GM23338 (cell line): ENCODE measurements around the gene RAB3GAP1. TPM values are rescaled to one million over a fixed set of nuclear protein-coding genes. Genes with fewer than 3 reads are reported as not detected.
A peak's percentile ranks its signal among the peaks of the same experiment; 100 is the strongest.

Experiments
- ATAC-seq: fragments of 200-7000 bp; cut with Tn5 transposase; 3 replicates; pipeline ENCODE4 v1.9.1; 2020
- DNase-seq: peaks from one replicate; pipeline ENCODE4 v3.0.0-alpha.2; 2015; ENCODE audit warnings: low spot score
- H2AFZ ChIP-seq: fragments of 200-600 bp; sonication (generic); 2 replicates; pipeline ENCODE4 v1.8.0; 2016; ENCODE audit warnings: antibody characterized with exemption, mild to moderate bottlenecking, moderate library complexity
- H3F3A ChIP-seq: fragments of 200-600 bp; sonication (generic); replicated peaks from 2 replicates; pipeline ENCODE4 v1.8.0; 2017; ENCODE audit warnings: antibody characterized with exemption, mixed run types, low read depth
- H3K27ac ChIP-seq: fragments of 200-600 bp; sonication (generic); 2 replicates; pipeline ENCODE4 v1.6.1; 2016; ENCODE audit warnings: low read depth
- H3K27me3 ChIP-seq: fragments of 200-600 bp; sonication (generic); 2 replicates; pipeline ENCODE4 v1.8.0; 2016; ENCODE audit warnings: mild to moderate bottlenecking, mixed run types, moderate library complexity; ENCODE audit not compliant: insufficient read depth
- H3K36me3 ChIP-seq: fragments of 200-600 bp; sonication (generic); 2 replicates; pipeline ENCODE4 v1.8.0; 2016; ENCODE audit warnings: mild to moderate bottlenecking; ENCODE audit not compliant: insufficient read depth
- H3K4me1 ChIP-seq: fragments of 200-600 bp; sonication (generic); 2 replicates; pipeline ENCODE4 v1.8.0; 2016; ENCODE audit warnings: mild to moderate bottlenecking, moderate library complexity; ENCODE audit not compliant: insufficient read depth
- H3K4me2 ChIP-seq: fragments of 200-600 bp; sonication (generic); 2 replicates; pipeline ENCODE4 v1.7.1; 2017; ENCODE audit warnings: mixed run types
- H3K4me3 ChIP-seq: fragments of 200-600 bp; sonication (generic); 2 replicates; pipeline ENCODE4 v1.6.1; 2016; ENCODE audit warnings: mixed run types
- H3K79me2 ChIP-seq: fragments of 200-600 bp; sonication (generic); replicated peaks from 2 replicates; pipeline ENCODE4 v1.8.0; 2017; ENCODE audit warnings: mild to moderate bottlenecking; ENCODE audit not compliant: insufficient read depth
- H3K9me2 ChIP-seq: fragments of 200-600 bp; sonication (generic); 2 replicates; pipeline ENCODE4 v1.8.0; 2017; ENCODE audit not compliant: insufficient read depth
- H4K20me1 ChIP-seq: fragments of 200-600 bp; sonication (generic); replicated peaks from 2 replicates; pipeline ENCODE4 v1.8.0; 2017; ENCODE audit warnings: mild to moderate bottlenecking; ENCODE audit not compliant: insufficient read depth
- H3K27ac Mint-ChIP-seq: 2 replicates; pipeline ENCODE4 v1.8.0; 2020; ENCODE audit warnings: inconsistent platforms, mild to moderate bottlenecking, moderate library complexity, mixed read lengths
- H3K27me3 Mint-ChIP-seq: 3 replicates; pipeline ENCODE4 v1.8.0; 2022; ENCODE audit warnings: low read depth, mild to moderate bottlenecking, moderate library complexity, mixed read lengths, inconsistent platforms; ENCODE audit not compliant: insufficient read depth, poor library complexity
- H3K36me3 Mint-ChIP-seq: 3 replicates; pipeline ENCODE4 v1.8.0; 2021; ENCODE audit warnings: low read depth, mild to moderate bottlenecking, inconsistent platforms, moderate library complexity, mixed read lengths
- H3K4me1 Mint-ChIP-seq: 3 replicates; pipeline ENCODE4 v1.8.0; 2020; ENCODE audit warnings: mild to moderate bottlenecking, inconsistent platforms, mixed read lengths
- H3K4me3 Mint-ChIP-seq: 3 replicates; pipeline ENCODE4 v1.8.0; 2021; ENCODE audit warnings: moderate library complexity, mild to moderate bottlenecking, inconsistent platforms, mixed read lengths
- H3K9me3 Mint-ChIP-seq: 3 replicates; pipeline ENCODE4 v1.8.0; 2020; ENCODE audit warnings: moderate library complexity, mild to moderate bottlenecking, inconsistent platforms, mixed read lengths
- ETS1 ChIP-seq: IDR thresholded peaks from 2 replicates; pipeline ENCODE4 v1.6.1; 2016; ENCODE audit warnings: antibody characterized with exemption
- EZH2 ChIP-seq: fragments of 200-600 bp; sonication (generic); IDR thresholded peaks from one replicate; pipeline ENCODE4 v1.8.0; 2017; ENCODE audit warnings: antibody characterized with exemption, mild to moderate bottlenecking, low read depth; ENCODE audit not compliant: unreplicated experiment
- EZH2phosphoT487 ChIP-seq: fragments of 200-600 bp; sonication (generic); IDR thresholded peaks from one replicate; pipeline ENCODE4 v1.8.1; 2018; ENCODE audit warnings: antibody characterized with exemption; ENCODE audit not compliant: unreplicated experiment
- JUNB ChIP-seq: IDR thresholded peaks from one replicate; pipeline ENCODE4 v1.6.1; 2016; ENCODE audit warnings: antibody characterized with exemption; ENCODE audit not compliant: unreplicated experiment
- NANOG ChIP-seq: IDR thresholded peaks from 2 replicates; pipeline ENCODE4 v1.6.1; 2016; ENCODE audit warnings: antibody characterized with exemption, borderline replicate concordance
- STAT1 ChIP-seq: IDR thresholded peaks from one replicate; pipeline ENCODE4 v1.6.1; 2016; ENCODE audit warnings: antibody characterized with exemption; ENCODE audit not compliant: unreplicated experiment
- ZNF114 ChIP-seq: fragments of 250-450 bp; sonication (Bioruptor Pico); IDR thresholded peaks from 2 replicates; pipeline ENCODE4 v1.5.0; 2020; ENCODE audit warnings: mild to moderate bottlenecking, moderate library complexity
- ZNF331 ChIP-seq: fragments of 250-450 bp; sonication (Bioruptor Pico); IDR thresholded peaks from 2 replicates; pipeline ENCODE4 v1.5.0; 2020; ENCODE audit warnings: low read depth, mild to moderate bottlenecking, moderate library complexity
- polyA plus RNA-seq: library from polyadenylated mRNA; unstranded; fragments of >200 nt; fragmentation: Nextera tagmentation; extraction: Ambion mirVana; gene quantifications from 2 replicates; pipeline ENCODE4 v1.2.1, GENCODE V29; 2016
- total RNA-seq: library from RNA; depleted of rRNA; stranded (reverse); fragments of >200 nt; shearing (Covaris generic); gene quantifications from 2 replicates; pipeline ENCODE4 v1.2.3, GENCODE V29; 2014
- TF ChIP-seq, protein P1 (sequence below), 2 experiments: fragments of 200-600 bp in 1 of 2; sonication (generic) in 1 of 2; conservative IDR thresholded peaks; 2 replicates each; pipeline versions ENCODE4 v1.5.1 to v1.6.1; 2016 to 2017; ENCODE audit warnings: antibody characterized with exemption in 2 of 2, low read depth in 2 of 2, mild to moderate bottlenecking in 2 of 2, moderate library complexity in 1 of 2
- TF ChIP-seq, protein P2 (sequence below): IDR thresholded peaks from one replicate; pipeline ENCODE4 v1.6.1; 2018; ENCODE audit warnings: antibody characterized with exemption; ENCODE audit not compliant: unreplicated experiment

RAB3GAP1 gene
- total and polyA plus RNA-seq, 2 experiments from 2014 or later = 22.5 to 40.4 TPM

- Mint-ChIP-seq H3K27me3 (no peaks in the 10 kb centered on the region), H3K27ac (no peak overlapping the region), H3K4me3 (no peak overlapping the region), H3K9me3 (no peaks in the 10 kb centered on the region), H3K4me1 (no peaks in the 10 kb centered on the region), H3K36me3 (no peaks in the 10 kb centered on the region)
- Histone ChIP-seq H3K9me2 (no peaks in the 10 kb centered on the region), H3K27me3 (no peaks in the 10 kb centered on the region), H3K27ac (no peak overlapping the region), H3F3A (no peaks in the 10 kb centered on the region), H3K79me2 (no peaks in the 10 kb centered on the region), H2AFZ (peak overlapping the region; percentile 72), H3K4me1 (no peaks in the 10 kb centered on the region), H3K4me3 (no peak overlapping the region), H3K36me3 (no peaks in the 10 kb centered on the region), H3K4me2 (no peak overlapping the region), H4K20me1 (no peaks in the 10 kb centered on the region)
- ATAC-seq (no peak), DNase-seq (no peak)
- TF ChIP-seq EZH2 = no peak
These were observed 28.9 kb upstream of the RAB3GAP1 start for GRCh38 chr2:135022952-135023880.

DNA sequence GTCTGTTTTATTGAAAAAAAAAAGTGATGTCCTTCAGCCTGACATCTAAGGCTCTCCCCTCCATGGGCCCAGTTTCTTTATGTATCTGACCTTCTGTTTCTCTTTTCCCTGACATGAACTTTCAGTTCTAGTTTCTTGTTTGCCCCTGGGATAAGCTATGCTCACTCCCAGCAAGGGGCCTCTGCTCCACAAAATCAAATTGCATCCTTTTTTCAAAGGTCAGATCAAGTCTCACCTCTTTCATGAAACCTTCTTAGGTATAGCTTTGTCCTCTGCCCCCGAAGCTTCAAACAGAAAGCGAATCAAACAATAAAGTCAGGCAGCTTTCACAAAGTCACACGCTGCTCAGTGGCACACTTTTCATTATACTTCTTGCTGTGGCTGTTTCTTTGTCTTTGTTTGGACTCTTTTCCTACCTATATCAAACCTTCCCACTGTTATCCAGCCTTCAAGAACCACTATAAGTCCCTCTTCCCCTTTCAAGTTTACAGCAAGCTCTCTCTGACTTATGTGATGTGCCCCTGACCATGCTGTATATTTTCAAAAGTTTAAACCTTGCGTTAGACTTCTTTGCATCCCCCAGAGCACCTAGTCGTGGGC, 28.1 kb upstream of the RAB3GAP1 start:
- no peaks in the 10 kb centered on the region for H3K4me1 ChIP-seq
- no peaks in the 10 kb centered on the region for H3K79me2 ChIP-seq
- no peak overlapping the region for H3K4me3 Mint-ChIP-seq
- no peak for ATAC-seq
- H3K27ac ChIP-seq = no peak overlapping the region
- H3K9me3 Mint-ChIP-seq = no peaks in the 10 kb centered on the region
- DNase-seq = no peak
- no peaks in the 10 kb centered on the region for H3K27me3 Mint-ChIP-seq
- no peaks in the 10 kb centered on the region for H3F3A ChIP-seq
- peak overlapping the region; percentile 72; the same call in 1 of the 2 replicates for H2AFZ ChIP-seq
- H3K4me1 Mint-ChIP-seq = no peaks in the 10 kb centered on the region
- H3K9me2 ChIP-seq = no peaks in the 10 kb centered on the region
- H3K36me3 ChIP-seq = no peaks in the 10 kb centered on the region
- H3K27me3 ChIP-seq = no peaks in the 10 kb centered on the region
- no peak overlapping the region for H3K4me3 ChIP-seq
- H4K20me1 ChIP-seq = no peaks in the 10 kb centered on the region
- no peaks in the 10 kb centered on the region for H3K36me3 Mint-ChIP-seq
- H3K4me2 ChIP-seq = no peak overlapping the region
- no peak overlapping the region for H3K27ac Mint-ChIP-seq
- TF ChIP-seq ETS1 = no peak
- TF ChIP-seq NANOG = no peak
- TF ChIP-seq EZH2 = no peak
- TF ChIP-seq EZH2phosphoT487 = no peak
- no peak for TF ChIP-seq JUNB
- no peak for TF ChIP-seq ZNF114 (CRISPR knock-in tag)
- no peak for TF ChIP-seq ZNF331 (CRISPR knock-in tag)
- no peak for TF ChIP-seq STAT1
- TF ChIP-seq, protein P1, sequence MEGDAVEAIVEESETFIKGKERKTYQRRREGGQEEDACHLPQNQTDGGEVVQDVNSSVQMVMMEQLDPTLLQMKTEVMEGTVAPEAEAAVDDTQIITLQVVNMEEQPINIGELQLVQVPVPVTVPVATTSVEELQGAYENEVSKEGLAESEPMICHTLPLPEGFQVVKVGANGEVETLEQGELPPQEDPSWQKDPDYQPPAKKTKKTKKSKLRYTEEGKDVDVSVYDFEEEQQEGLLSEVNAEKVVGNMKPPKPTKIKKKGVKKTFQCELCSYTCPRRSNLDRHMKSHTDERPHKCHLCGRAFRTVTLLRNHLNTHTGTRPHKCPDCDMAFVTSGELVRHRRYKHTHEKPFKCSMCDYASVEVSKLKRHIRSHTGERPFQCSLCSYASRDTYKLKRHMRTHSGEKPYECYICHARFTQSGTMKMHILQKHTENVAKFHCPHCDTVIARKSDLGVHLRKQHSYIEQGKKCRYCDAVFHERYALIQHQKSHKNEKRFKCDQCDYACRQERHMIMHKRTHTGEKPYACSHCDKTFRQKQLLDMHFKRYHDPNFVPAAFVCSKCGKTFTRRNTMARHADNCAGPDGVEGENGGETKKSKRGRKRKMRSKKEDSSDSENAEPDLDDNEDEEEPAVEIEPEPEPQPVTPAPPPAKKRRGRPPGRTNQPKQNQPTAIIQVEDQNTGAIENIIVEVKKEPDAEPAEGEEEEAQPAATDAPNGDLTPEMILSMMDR (conservative IDR thresholded peaks at IDR 0.05; ENCODE audit: low read depth in 2 of 2) = no peak
- TF ChIP-seq, protein P2, sequence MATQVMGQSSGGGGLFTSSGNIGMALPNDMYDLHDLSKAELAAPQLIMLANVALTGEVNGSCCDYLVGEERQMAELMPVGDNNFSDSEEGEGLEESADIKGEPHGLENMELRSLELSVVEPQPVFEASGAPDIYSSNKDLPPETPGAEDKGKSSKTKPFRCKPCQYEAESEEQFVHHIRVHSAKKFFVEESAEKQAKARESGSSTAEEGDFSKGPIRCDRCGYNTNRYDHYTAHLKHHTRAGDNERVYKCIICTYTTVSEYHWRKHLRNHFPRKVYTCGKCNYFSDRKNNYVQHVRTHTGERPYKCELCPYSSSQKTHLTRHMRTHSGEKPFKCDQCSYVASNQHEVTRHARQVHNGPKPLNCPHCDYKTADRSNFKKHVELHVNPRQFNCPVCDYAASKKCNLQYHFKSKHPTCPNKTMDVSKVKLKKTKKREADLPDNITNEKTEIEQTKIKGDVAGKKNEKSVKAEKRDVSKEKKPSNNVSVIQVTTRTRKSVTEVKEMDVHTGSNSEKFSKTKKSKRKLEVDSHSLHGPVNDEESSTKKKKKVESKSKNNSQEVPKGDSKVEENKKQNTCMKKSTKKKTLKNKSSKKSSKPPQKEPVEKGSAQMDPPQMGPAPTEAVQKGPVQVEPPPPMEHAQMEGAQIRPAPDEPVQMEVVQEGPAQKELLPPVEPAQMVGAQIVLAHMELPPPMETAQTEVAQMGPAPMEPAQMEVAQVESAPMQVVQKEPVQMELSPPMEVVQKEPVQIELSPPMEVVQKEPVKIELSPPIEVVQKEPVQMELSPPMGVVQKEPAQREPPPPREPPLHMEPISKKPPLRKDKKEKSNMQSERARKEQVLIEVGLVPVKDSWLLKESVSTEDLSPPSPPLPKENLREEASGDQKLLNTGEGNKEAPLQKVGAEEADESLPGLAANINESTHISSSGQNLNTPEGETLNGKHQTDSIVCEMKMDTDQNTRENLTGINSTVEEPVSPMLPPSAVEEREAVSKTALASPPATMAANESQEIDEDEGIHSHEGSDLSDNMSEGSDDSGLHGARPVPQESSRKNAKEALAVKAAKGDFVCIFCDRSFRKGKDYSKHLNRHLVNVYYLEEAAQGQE = no peak
